GM21619 (cell line): ENCODE data around the gene TMEM150A.
"Not testable (repeated sequence)": the region's sequence is repeated elsewhere in the genome, so short reads cannot be mapped to it uniquely, and the experiment has no call there.

Experiments used
- ATAC-seq: cut with Tn5 transposase; IDR thresholded peaks from one replicate; pipeline ENCODE4 v1.9.1; 2021; ENCODE audit not compliant: unreplicated experiment

The TMEM150A gene, protein sequence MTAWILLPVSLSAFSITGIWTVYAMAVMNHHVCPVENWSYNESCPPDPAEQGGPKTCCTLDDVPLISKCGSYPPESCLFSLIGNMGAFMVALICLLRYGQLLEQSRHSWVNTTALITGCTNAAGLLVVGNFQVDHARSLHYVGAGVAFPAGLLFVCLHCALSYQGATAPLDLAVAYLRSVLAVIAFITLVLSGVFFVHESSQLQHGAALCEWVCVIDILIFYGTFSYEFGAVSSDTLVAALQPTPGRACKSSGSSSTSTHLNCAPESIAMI

DNA sequence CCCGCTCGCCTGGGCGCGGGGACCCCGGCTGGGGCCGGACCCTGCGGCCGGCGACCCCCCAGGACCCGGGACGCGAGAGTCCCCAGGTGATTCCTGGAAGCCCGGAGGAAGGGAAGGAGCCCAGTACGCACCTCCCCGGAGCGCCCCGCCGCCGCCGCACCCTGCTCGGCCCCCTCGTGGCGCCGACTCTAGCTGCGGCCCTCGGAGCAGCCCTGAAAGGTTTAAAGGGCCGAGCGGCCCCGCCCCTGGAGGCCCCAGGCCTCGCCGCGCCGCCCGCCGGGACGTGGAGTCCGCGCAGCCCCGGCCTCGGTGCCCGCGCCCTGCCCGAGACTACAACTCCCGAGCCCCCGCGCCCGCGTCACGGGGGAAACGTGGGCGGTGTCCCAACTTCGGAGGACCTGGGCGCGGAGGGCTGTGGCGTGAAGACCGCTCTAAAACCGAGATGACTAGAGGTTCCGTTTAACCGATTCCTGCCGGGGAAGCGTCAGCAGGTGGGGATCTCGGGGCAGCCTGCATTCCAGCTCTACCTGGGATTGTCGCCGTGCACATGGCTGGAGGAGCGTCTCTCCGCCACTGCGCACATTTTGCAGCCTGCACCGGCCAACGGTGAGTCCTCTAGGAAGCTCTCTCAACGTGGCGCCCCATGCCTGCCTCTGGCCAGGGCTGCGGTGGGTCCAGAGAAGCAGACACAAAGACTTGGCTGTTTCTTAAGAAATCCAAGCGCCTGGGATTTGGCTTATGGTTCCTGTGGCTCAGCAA lies at the start of gene TMEM150A:
Gene TMEM150A, minus strand, starts transcription at position 223 of the 759 bp plus-strand sequence. CDS start 750 bp downstream, outside the sequence.
- ATAC-seq: peak; percentile 93

DNA sequence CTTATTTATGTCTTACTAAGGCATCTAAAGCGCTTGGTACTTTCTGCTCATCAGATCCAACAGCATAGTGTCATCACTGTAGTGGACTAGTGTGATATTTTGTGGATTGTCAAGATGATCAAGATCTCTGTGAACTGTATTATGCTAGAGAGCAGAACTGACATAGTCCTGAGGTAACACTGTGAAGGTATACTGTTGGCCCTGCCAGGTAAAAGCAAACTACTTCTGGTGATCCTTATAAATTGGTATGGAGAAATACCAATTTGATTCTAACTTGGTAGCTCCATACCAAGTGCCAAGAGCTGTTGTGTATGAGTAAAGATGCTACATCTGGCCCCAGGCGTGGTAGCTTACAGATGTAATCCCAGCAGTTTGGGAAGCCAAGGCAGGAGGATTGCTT lies 49.6 kb upstream of the TMEM150A start:
- no peak for ATAC-seq

DNA sequence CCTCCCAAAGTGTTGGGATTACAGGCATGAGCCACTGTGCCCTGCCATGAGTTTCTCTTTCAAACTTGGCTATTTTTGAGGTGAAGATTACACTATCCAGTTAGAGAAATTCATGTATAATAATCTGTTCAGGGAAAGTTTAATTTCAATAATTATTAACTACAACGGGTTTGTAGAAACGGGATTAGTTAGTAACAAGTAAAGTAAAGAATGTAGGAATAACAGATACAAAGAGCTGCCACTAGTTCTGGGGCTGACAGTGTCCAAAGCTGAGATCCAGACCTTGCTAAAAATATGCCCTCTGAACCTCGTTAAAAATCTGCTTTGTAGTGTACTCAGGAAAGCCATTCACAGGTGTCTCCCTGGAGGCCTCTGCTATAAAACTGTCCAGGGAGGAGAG lies 48.6 kb upstream of the TMEM150A start:
- ATAC-seq: no peak

DNA sequence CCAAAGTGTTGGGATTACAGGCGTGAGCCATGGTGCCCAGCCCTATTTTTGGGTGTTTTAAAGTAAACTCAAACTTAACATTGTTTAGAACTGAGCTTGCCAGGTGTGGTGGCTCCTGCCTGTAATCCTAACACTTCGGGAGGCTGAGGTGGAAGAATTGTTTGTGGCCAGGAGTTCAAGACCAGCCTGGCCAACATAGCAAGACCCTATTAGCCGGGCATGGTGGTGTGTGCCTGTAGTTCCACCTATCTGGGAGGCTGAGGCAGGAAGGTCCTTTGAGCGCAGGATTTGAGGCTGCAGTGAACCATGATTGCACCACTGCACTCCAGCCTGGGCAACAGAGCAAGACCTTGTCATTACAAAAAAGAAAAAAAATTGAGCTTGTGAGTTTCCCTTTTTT lies 48.0 kb upstream of the TMEM150A start:
- ATAC-seq: no peak

DNA sequence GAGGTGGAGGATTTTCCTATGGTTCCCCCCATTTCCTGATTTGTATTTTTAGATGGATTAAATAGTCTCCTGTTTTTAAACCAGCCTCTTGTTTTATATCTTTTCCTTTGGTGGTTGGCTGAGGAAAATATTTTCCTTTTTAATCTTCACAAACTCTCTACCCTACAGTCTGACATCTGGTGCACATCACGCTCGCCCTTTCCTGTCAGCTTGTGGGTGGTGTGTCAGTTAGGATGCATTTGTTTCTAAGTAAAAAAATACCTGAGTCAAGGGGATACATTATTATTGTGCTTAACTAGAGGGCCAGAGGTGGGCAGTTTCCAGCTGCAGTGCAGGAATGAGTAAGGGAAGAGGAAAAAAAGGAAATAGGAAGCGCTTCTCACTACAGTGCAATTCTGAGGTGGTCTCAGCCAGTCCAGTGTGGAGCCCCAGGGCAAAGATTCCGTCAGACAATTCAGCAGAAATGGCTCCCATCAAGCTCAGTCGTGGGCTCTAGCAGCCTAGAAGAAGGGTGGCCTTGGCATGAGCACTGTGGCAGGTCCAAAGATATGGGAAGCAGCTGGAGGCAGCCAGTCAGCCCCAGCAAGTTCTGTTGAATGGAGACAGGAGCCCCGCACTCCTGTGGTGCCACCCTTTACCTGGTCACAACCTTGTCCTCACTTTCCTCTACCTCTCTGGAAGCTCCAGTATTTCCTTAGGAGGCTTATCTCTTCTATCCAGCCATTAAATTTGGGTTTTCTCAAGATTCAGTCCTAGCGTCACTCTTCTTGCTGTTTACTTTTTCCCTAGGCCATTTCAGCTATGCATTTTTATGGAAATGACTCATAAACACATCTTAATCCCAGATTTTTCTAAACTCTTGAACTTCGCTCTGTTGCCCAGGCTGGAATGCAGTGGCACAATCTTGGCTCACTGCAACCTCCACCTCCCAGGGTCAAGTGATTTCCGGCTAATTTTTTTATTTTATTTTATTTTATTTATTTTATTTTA lies 47.0 kb upstream of the TMEM150A start:
- ATAC-seq: no peak

DNA sequence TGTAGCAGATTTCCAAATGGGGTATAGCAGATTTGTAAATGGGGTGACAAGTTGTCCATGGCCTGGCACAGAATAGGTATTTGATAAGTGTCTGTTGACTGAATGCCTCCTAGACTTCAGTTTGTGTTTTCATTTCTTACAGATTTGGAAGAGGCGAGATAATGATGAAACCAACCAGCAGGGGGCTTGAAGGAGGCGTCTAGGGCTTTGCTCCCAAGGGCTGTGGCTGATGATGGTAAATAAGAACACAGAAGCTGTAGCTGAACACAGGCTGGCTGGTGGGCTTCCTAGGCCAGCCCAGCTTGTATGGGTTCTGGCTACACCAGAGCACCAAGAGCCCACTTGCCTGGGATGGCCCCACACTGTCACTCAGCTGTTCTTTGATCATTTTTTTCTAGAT lies 46.1 kb upstream of the TMEM150A start:
- no peak for ATAC-seq

DNA sequence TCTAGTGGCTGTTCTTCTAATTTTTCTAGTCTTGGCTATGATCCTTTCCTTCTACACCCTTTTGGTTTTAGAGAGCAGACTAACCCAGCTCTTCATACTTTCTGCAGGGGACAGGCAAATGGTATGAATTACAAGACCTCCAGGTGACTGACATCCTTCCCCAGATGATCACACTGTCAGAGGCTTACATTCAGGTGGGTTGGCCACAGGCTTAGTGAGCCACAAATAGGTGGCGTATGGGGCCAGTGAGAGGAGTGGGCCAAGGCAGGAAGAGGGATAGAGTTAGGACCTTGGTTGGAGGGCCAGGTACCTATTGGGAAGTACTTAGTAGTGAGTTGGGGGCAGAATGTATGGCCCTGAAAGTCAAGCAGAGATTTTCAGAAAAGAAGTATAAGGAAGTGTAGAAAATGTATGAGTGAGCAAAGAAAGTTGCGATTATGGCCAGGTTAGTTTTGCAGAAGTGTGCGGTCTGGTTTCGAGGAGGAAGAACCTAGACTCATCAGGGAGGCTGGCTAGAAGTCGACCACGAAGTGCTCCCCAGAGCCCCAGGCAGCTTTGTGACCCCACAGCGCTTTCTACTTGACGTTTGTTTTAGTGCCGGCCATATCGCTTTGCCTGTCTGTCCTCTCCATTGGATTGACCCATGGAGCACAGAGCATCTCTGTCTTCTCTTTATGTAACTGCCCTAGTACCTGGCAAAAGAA lies 45.5 kb upstream of the TMEM150A start:
- peak; percentile 71 for ATAC-seq

DNA sequence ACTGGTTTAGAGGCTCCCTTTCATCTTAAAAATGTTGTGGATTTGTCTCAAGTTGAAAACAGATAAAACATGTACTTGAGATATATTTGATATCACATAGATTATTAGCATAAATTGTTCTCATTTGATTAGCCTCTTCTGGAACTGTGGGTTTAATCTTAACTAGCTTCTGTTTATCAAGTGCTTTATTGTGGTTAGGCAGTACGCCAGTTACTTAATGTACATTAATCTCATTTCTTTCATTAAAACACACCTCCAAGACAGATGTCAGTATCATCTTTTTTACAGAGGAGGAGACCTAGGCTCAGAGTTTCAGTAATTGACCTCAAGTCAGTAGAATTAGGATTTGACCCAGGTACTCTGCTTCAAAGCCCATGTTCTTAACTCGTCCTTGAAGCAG lies 43.7 kb upstream of the TMEM150A start:
- no peak for ATAC-seq

DNA sequence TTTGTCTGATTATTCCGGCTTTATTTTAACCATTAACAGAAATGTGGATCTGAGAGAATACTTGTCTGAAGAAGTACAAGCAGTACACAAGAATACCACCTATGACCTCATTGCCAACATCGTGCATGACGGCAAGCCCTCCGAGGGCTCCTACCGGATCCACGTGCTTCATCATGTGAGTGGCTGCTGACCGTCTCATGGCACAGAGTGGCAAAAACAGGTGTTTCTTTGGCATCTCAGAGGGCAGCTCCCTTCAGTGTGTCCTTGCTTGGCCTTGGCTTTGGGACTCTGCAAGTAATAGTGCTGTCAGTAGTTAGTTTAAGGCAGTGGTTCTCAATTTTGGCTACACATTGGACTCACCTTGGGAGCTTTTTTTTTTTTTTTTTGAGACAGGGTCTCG lies 42.4 kb upstream of the TMEM150A start:
- no peak for ATAC-seq

DNA sequence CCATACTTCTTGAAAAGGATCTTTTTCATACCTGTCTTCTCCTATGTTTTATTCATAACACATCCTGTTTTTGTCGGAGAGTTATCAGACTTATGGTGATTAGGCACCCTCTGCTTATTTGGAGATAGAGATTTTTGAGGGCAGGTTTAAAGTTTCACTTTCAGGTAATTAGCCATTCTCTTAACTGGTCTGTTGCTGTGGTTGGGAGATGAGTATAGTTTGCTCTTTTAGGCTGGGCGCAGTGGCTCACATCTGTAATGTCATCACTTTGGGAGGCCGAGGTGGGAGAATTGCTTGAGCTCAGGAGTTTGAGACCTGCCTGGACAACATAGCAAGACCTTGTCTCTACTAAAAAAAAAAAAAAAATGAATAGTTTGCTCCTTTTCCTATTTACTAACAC lies 40.2 kb upstream of the TMEM150A start:
- peak; percentile 64 for ATAC-seq

DNA sequence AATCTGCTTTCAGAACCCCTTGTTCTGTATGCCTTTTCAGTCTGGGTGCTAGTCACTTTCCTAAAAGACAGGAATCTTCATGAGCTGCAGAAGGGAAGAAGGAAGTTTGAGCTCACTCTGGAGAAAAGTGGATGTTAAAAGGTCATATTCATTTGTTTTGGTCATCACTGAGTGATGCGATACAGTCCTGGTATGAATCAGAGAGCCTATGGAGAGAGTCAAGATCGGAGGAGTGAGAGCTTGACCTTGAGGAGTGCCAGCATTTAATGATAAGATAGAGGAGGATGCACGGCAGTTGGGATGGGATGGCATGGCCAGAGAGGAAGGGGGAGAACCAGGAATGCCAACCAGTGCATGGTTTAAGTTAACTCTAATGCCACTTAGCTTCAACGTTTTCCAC lies 33.1 kb upstream of the TMEM150A start:
- ATAC-seq: no peak

DNA sequence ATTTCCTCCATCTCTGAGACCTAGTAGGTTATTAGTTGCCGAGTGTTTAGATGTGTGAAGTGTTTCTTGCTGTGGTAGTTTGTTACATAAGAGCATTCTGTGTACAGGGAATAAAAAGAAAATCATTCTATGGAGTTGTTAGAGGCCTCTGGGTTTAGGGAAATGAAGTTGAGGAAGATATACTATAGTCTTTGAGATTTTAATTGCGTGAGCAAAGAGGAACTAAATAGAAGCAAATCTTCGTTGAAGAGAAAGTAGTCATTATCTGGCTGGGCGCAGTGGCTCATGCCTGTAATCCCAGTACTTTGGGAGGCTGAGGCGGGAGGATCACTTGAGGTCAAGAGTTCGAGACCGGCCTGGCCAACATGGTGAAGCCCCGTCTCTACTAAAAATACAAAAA lies 32.5 kb upstream of the TMEM150A start:
- no peak for ATAC-seq

DNA sequence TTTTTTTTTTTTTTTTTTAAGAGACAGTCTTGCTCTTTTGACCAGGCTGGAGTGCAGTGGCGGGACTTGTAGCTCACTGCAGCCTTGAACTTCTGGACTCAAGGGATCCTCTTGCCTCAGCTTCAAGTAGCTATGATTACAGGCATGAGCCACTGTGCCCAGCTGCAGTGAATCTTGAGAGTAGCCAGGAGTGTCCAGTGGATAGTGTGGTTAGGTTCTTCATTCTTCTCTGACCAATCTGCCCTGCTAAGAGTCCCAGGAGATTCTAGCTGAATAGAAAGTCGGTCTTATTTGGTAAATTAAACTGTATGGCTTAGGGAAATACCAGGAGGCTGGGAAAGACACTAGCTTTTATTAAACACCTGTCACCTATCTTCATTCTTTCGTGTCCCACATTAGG lies 28.8 kb upstream of the TMEM150A start:
- ATAC-seq: no peak

DNA sequence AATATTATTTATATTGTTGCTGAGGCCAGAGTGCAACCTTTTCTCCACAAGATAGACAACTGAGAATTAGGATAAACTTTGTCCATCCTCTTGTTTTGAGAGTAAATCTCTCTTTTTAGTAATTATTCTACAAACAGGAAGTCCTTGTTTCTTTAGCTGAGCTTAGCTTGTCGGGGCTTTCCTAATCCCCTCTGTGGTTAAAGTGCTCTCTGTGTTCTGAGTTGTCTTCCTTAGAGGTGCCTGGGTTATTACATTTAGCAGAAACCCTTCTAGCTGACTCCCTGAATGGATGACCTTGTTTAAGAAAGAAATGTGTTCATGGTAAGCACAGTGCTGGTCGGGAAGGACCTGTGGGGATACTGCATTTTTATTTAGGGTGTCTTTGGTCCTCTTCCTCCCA lies 26.2 kb upstream of the TMEM150A start:
- ATAC-seq: peak; percentile 57

DNA sequence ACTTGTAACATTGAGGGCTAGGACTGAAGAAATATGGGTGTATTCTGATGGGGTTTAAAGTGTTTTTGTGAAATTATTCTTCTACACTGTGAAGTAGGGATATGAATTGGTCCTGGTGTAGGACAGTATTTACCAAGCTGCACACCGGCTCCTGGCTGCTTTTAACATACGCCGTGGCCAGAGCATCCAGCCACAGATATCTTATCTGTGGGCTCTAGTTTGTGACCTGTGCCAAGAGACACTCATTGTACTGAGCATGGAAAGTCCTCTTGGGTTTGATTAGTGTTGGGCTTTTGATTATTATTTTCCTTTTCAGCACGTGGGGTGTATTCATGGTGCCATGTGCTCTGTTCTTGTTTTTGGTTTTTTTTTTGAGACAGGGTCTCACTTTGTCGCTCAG lies 21.5 kb upstream of the TMEM150A start:
- ATAC-seq: no peak

DNA sequence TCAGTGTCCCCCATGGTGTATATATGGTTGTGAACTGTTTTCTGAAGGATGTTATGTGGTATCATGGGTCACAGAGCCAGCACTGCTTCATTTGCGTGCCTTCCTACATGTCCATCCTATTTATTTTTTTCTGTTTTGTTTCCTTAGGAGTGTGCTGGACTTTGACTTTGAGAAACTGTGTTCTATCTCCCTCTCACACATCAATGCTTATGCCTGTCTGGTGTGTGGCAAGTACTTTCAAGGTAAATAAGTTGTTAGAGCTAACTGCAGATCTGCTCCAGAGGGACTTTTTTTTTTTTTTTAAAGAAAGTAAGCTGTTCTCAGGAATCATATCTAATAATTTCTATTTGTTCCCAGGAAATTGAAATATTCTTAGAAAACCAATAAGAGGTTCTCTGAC lies 18.8 kb upstream of the TMEM150A start:
- ATAC-seq: no peak

DNA sequence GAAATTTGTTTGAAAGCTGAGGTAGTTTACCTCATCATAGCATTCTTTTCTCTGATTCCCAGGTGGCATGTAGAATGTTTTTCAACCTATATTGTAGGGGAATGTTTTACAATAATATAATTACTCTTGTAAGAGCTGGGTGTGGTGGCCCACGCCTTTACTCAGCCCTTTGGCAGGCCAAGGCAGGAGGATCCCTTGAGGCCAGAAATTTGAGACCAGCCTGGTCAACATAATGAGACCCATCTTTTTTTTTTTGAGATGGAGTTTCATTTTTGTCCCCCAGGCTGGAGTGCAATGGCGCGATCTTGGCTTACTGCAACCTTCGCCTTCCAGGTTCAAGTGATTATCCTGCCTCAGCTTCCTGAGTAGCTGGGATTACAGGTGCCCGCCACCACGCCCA lies 17.1 kb upstream of the TMEM150A start:
- ATAC-seq: no peak

DNA sequence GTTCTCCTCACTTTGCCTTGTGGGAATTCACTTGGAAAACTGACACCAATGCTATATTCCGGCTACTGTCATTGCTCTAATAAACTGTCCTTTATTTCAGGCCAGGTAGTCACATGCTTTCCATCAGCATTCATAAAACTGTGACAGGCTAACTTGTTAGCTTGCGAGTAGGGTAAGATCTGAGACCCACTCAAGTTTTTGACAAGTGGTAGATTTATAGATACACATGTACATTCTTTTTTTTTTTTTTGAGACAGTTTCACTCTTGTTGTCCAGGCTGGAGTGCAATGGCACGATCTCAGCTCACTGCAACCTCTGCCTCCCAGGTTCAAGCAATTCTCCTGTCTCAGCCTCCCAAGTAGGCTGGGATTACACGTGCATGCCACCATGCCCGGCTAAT lies 15.2 kb upstream of the TMEM150A start:
- ATAC-seq: not testable (repeated sequence)

DNA sequence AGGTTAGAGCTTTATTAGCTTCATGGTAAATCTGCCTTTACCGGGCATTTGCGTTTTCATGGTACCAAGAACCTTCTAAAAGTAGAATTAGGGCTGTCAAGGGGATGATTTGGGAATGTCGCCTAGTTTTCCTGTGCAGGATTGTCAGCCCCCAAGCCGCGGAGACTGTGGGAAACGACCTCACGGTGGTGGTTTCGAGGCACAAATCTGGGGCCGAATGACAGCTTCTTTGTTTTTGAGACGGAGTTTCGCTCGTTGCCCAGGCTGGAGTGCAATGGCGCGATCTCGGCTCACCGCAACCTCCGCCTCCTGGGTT lies 12.9 kb upstream of the TMEM150A start:
- no peak for ATAC-seq

DNA sequence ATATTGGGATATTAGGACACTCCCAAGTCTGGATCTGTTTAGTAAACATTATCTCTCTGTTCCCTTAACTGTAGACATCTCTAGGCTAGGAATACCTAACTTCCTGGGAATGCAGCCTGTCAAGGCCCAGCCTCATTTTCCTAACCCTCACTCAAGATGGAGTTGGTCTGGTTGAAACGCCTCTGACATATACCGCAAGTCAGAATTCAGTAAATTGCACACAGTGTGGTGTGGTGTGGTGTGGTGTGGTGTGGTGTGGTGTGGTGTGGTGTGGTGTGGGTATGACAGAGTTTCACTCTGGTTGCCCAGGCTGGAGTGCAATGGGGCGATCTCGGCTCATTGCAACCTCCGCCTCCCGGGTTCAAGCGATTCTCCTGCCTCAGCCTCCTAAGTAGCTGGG lies 12.3 kb upstream of the TMEM150A start:
- ATAC-seq: not testable (repeated sequence)
